ENCODE results near the gene IL1RAP.

GRCh38 chr3:190699776-190700175 is 185.9 kb downstream of the IL1RAP start:
- TF ChIP-seq CTCF (conservative IDR thresholded peaks at IDR 0.05; ENCODE audit: low read length), result no peak
- no peak for TF ChIP-seq EZH2phosphoT487 (IDR thresholded peaks at IDR 0.05; ENCODE audit: borderline replicate concordance, low read depth, low read length)
